GM18517 (cell line): ENCODE results near the gene LELP1.
"Not testable (repeated sequence)": the region's sequence is repeated elsewhere in the genome, so short reads cannot be mapped to it uniquely, and the experiment has no call there.

Experiments used
- ATAC-seq: cut with Tn5 transposase; IDR thresholded peaks from one replicate; pipeline ENCODE4 v1.9.1; 2021; ENCODE audit warnings: mild to moderate bottlenecking, moderate library complexity; ENCODE audit not compliant: unreplicated experiment

LELP1 gene

DNA sequence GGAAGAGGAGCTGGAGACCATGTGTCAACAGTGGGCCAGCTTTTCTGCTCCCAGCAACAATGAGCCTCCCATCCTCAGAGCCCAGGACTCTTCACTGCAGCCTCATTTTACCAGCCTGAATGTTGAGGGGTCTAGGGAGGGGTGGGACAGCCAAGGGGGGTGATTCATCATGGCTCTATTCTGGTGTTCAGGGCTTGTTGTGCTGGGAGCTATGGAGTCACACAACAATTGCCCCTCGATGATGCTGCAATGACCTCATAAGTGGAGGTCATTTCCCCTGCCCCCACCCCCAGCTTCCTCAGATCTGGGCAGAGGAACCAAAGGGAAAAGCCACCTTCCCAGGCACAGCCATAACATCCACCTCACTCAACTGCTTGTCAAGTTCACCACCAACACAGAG, at the start of gene LELP1:
Gene LELP1, plus strand, starts transcription at position 301 of the 400 bp plus-strand sequence. CDS start 1,278 bp downstream, outside the sequence.
- ATAC-seq: no peak

- no peak for ATAC-seq
Observed at GRCh38 chr1:153155541-153155940, 47.7 kb upstream of the LELP1 start.

DNA sequence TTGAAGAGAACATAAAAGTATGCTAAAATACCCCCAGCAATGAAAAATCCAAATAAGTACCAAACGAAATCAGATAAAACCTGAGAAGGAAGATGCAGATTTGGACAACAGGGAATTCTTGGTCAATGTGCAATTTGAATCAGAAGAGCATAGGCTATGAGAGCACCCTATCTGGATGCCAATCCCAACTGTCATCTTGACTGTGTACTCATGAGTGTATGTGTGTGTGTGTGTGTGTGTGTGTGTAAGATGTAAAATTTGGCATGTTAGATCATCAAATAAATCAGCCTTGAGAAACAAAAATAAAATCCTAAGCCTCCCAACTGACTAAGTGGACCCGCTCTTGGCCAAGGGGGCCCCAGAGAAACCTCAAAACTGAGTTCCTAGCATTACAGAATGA, 34.5 kb upstream of the LELP1 start:
- no peak for ATAC-seq

- ATAC-seq: no peak
Observed at GRCh38 chr1:153174624-153175023, 28.6 kb upstream of the LELP1 start.

DNA sequence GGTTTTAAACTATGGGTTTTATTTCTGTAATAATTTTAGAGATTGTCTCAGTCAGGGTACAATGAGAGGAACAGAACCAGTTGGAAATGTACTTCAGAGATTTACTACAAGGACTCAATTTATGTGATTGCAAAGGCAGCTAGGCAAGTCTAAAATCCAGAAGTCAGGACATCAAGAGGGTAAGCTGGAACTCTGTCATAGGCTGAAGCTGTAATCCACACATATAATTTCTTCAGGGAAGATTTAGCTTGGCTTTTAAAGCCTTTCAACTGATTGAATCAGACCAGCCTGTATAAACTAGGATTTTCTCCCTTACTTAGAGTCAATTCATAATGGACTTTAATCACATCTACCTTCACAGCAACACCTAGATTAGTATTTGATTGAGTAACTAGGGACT, 24.3 kb upstream of the LELP1 start:
- no peak for ATAC-seq

- no peak for ATAC-seq
Observed at GRCh38 chr1:153180556-153180955, 22.7 kb upstream of the LELP1 start.

DNA sequence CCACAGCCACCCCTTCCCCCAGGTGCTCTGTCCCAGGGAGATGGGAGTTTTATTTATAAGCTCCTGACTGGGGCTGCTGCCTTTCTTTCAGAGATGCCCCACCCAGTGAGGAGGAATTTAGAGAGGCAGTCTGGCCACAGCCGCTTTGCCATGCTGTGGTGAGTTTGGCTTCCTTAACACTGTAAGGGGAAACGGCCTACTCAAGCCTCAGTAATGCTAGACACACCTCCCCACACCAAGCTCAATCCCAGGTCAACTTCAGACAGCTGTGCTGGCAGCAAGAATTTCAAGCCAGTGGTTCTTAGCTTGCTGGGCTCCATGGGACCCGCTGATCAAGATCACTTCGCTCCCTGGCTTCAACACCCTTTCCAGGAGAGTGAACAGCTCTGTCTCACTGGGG, 14.9 kb upstream of the LELP1 start:
- ATAC-seq: not testable (repeated sequence)

DNA sequence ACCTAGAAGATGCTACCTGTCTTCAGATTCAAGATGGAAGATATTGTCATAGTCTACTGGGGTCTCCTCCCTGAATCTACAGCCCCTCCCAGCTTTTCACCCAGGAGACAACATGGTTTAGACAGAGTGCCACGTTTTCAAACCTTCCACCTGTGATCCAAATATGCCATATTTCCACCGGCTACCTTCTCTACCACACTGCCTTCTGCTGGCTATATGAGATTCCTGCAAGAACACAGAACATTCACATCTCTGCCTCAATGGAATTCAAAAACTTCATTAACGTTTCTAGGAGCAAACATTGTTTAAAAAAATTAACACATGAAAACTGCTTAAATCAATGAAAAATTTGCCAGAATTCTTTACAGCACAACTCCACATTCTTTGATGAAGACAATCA, 12.9 kb upstream of the LELP1 start:
- ATAC-seq: no peak

GRCh38 chr1:153192697-153193096, 10.5 kb upstream of the LELP1 start:
- no peak for ATAC-seq

DNA sequence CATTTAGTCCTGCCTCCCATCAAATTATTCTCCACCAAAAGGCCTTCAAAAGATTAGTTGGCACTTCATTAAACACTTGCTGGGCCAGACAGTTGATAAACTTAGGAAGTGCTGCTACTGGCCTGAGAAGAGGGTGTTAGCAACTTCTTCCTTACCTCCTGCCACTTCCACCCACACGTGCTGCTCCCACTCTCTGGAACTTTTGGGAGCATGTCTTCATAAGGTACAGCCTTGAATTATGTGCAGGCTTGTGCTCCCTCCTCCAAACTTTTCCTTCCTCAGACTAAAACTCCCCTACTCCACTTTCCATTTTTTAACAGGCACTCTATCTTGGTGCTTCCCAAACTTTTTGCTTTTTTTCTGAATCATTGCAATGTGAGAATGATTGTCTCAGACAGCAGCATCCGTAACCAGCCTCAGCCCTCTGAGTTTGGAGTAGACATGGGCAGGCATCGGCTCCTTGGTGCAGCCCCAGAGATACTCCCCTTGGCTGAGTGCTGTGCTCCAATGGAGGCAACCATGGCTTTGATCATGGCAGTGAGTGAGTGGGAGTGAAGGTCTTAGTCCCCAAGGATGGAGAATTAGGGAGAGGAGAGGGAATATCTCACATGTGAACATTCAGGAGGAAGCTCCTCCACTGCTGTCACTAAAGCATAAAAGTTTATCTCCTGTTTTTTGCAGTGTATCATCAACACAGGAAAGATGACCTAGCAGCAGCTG, 8.7 kb upstream of the LELP1 start:
- no peak for ATAC-seq

DNA sequence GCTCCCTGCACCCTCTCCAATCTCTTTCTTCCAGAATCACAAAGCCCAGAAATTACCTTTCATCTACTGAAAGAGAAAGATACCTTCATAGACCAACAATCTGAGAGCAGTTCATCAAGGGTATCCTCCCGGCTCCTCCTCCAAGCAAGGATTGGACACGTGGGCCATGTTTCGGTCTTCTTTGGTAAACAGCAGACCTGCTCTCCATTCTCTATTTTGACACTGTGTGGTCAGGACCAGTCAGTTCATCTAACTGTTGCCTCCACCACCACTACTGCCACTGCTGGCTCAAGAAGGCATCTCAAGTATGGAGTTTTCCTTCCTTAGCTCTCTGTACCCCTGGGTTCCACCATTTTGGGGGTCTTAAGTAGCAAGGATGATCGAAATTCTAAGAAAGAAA, 8.0 kb upstream of the LELP1 start:
- ATAC-seq: no peak

GRCh38 chr1:153202006-153202405, 1.2 kb upstream of the LELP1 start:
- no peak for ATAC-seq

GRCh38 chr1:153206631-153207030, 3.4 kb downstream of the LELP1 start:
- ATAC-seq: no peak

GRCh38 chr1:153210206-153210605, 7.0 kb downstream of the LELP1 start:
- no peak for ATAC-seq

- ATAC-seq: no peak
Observed at GRCh38 chr1:153212201-153212600, 9.0 kb downstream of the LELP1 start.

DNA sequence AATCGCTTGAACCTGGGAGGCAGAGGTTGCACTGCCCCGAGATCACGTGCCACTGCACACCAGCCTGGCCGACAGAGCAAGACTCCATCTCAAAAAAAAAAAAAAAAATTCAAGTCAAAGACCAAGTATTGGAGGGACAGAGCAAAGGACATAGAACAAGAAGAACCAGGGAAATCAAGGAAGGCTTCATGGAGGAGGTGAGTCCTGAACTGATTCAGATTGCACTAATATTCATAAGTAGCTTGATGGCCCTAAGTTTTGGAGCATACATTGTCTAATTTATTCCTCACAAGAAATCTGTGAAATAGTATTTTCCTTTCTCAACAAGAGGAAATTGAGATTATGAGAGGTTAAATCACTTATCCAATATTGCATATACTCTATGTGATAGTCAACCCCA, 10.3 kb downstream of the LELP1 start:
- ATAC-seq: no peak

DNA sequence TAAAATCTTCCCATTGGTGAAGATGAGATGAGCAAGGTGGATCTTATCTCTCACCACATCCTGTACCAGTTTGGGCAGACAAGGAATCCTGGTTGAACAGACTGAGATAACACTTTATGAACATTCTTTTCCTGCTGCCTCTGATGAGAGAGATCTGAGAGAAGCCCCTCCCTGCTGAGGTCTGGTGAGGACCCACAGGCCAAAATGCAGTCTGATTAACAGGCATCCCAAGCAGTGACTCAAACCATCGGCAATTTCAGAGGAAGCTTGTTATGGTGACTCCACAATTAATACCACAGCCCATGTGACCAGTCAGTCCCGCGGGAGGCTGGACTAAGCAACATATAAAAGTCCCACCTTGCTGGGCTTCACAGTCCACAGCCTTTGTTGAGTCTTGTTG, 14.0 kb downstream of the LELP1 start, which contains the start of gene PRR9:
Gene PRR9, plus strand, starts transcription at position 373 of the 400 bp plus-strand sequence. CDS start 561 bp downstream, outside the sequence.
- ATAC-seq: no peak

- ATAC-seq: no peak
Observed at GRCh38 chr1:153217744-153218416, 14.7 kb downstream of the LELP1 start.

- no peak for ATAC-seq
Observed at GRCh38 chr1:153220606-153221303, 17.5 kb downstream of the LELP1 start.

DNA sequence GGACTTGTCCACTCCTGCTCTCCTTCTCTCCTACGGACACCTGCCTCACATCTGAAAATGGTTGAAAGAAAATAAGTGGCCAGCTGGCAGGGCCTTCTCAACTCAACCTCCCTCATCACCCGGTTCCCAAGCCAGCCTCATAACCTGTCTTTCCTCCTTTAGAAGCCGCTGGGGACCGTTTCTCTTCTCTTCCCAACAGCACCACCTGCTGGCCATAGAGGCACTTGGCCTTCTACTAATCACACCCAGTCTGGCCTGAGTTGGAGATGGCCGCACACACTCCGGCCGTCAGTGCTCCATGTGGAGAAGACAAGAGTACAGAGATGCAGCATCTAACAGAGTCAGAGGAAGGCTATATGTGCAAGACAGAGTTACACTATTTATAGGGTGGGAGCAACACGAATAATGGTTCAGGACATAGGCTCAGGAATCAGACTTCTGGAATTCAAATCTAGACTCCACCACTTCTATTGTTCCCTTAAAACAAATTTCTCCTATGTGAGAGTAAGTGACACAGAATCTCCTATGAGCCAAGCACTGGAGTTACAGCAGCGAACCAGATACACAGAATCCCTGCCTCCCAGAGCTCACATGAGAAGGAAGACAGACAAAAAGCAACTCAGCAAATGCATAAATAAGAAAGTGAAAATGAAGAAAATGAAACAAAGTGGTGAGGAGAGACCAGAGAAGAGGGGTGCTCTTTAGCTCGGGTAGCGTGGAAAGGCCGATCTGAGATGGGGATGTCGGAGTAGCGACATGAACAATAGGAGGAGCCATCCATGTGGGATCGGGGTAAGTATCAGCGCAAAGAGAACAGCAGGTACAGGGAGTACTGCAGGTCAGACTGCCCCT, 20.0 kb downstream of the LELP1 start:
- peak; percentile 64 for ATAC-seq

GRCh38 chr1:153227810-153228209, 24.6 kb downstream of the LELP1 start:
- no peak for ATAC-seq
